ENCODE results near the gene ST8SIA6.

DNA sequence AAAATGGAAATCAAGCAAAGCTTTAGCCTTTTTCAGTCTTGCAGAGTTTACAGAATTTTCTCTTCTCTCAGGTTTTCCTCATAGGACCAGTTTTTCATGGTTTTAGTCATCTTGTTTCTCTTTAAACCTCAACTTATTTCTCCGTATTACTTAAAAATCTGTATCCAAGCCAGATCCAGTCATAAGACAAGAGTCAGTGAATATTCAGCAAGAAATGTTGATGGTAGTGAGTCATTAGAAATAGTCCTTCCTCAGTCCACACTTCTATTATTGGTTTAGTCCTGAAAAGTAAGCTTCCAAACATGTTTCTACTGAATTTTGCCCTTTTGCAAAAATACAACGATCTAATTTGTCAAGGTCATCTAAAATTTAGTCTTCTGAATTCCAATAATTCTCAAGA is 119.3 kb downstream of the ST8SIA6 start:
- TF ChIP-seq, protein P1, sequence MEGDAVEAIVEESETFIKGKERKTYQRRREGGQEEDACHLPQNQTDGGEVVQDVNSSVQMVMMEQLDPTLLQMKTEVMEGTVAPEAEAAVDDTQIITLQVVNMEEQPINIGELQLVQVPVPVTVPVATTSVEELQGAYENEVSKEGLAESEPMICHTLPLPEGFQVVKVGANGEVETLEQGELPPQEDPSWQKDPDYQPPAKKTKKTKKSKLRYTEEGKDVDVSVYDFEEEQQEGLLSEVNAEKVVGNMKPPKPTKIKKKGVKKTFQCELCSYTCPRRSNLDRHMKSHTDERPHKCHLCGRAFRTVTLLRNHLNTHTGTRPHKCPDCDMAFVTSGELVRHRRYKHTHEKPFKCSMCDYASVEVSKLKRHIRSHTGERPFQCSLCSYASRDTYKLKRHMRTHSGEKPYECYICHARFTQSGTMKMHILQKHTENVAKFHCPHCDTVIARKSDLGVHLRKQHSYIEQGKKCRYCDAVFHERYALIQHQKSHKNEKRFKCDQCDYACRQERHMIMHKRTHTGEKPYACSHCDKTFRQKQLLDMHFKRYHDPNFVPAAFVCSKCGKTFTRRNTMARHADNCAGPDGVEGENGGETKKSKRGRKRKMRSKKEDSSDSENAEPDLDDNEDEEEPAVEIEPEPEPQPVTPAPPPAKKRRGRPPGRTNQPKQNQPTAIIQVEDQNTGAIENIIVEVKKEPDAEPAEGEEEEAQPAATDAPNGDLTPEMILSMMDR (conservative IDR thresholded peaks at IDR 0.05; ENCODE audit: low read length), result no peak
- no peak for TF ChIP-seq EZH2phosphoT487 (IDR thresholded peaks at IDR 0.05; ENCODE audit: borderline replicate concordance, low read depth, low read length)
